Activated naive CD8-positive, alpha-beta T cell (primary cell): ENCODE data around the gene PRAMEF7.
"Not testable (repeated sequence)": the region's sequence is repeated elsewhere in the genome, so short reads cannot be mapped to it uniquely, and the experiment has no call there.

Experiments
- H3K27ac Mint-ChIP-seq: one replicate; pipeline ENCODE4 v1.8.0; 2021; ENCODE audit warnings: mixed read lengths
- H3K27me3 Mint-ChIP-seq: one replicate; pipeline ENCODE4 v1.8.0; 2021; ENCODE audit warnings: mixed read lengths
- H3K36me3 Mint-ChIP-seq: one replicate; pipeline ENCODE4 v1.8.0; 2021; ENCODE audit warnings: mixed read lengths
- H3K4me1 Mint-ChIP-seq: one replicate; pipeline ENCODE4 v1.8.0; 2021; ENCODE audit warnings: low read depth, mixed read lengths
- H3K4me3 Mint-ChIP-seq: one replicate; pipeline ENCODE4 v1.8.0; 2021; ENCODE audit warnings: mild to moderate bottlenecking, mixed read lengths
- H3K9me3 Mint-ChIP-seq: one replicate; pipeline ENCODE4 v1.8.0; 2021; ENCODE audit warnings: low read depth, mixed read lengths

PRAMEF7 gene

DNA sequence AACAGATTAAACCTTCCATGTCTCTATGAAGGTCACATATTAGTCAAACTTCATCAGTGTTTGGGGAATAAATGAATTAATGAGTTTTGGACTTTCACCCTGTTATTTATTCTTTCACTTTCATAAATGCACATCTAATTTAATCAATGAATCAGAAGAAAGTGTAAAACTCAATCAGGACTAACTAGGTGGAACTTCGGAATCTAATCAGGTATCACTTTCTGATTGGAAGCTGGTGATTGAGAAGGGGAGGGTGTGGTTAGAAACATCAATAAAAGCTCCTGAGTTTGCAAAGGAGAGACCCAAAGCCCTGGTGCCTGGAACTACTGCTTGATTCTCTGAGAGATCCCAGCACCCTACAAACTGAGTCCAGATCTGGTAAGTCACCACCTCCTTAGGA lies at the start of gene PRAMEF7:
PRAMEF7 (plus strand) TSS at position 301 of the 400 bp plus-strand sequence. CDS start 1,083 bp downstream, outside the sequence.
- H3K36me3 Mint-ChIP-seq, H3K4me1 Mint-ChIP-seq, H3K9me3 Mint-ChIP-seq, H3K27ac Mint-ChIP-seq, H3K4me3 Mint-ChIP-seq, H3K27me3 Mint-ChIP-seq: not testable (repeated sequence)

- not testable (repeated sequence) for H3K27ac Mint-ChIP-seq, H3K9me3 Mint-ChIP-seq, H3K36me3 Mint-ChIP-seq, H3K27me3 Mint-ChIP-seq, H3K4me3 Mint-ChIP-seq, H3K4me1 Mint-ChIP-seq
These were observed 38.0 kb upstream of the PRAMEF7 start for GRCh38 chr1:12878453-12878852.

DNA sequence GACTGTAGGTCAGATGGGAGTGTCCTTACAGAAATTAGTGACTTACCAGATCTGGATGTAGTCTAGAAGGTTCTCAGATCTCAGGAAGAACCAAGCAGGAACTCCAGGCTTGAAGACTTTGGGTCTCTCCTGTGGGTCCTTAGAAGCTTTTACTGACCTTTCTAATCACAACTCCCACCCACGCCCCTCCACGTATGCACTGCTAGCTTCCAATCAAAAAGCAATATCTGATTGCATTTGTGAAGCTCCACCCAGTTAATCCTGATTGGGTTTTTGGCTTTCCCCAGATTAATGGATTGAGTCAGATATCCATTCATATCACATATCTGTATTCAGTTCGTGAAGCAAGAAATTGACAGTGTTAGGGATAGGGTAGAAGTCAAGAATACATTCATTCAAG lies 30.3 kb upstream of the PRAMEF7 start, which contains the start of gene PRAMEF4:
PRAMEF4 (minus strand) TSS at position 101 of the 400 bp plus-strand sequence. CDS start 2,807 bp downstream, outside the sequence.
- not testable (repeated sequence) for H3K4me3 Mint-ChIP-seq, H3K27ac Mint-ChIP-seq, H3K9me3 Mint-ChIP-seq, H3K36me3 Mint-ChIP-seq, H3K4me1 Mint-ChIP-seq, H3K27me3 Mint-ChIP-seq

- not testable (repeated sequence) for H3K27me3 Mint-ChIP-seq, H3K4me1 Mint-ChIP-seq, H3K27ac Mint-ChIP-seq, H3K36me3 Mint-ChIP-seq, H3K9me3 Mint-ChIP-seq, H3K4me3 Mint-ChIP-seq
These were observed 18.2 kb upstream of the PRAMEF7 start, which contains the start of gene PRAMEF10 for GRCh38 chr1:12898170-12898569. PRAMEF10 (minus strand) TSS chr1:12898270; CDS start chr1:12895847, 2,423 bp downstream.

DNA sequence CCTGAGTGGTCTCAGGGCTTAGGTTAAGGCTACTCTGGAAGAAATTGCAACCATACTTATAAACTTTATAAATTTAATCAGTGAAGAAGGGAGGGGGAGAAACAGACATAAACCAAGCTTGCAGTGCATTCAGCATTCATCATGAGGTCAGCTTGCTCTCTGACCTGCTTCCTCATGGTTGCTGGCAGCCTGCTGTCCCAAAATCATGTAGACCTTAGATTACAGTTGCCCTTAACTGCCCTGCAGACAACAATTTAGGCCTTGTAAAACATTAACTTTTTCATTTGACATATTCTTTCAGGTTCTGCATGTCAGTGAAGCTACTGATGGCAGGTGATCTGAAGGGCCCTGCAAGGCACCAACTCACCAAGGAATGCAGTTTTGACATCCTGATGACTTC lies 17.2 kb upstream of the PRAMEF7 start:
- not testable (repeated sequence) for H3K4me3 Mint-ChIP-seq, H3K9me3 Mint-ChIP-seq, H3K36me3 Mint-ChIP-seq, H3K27me3 Mint-ChIP-seq, H3K27ac Mint-ChIP-seq, H3K4me1 Mint-ChIP-seq

DNA sequence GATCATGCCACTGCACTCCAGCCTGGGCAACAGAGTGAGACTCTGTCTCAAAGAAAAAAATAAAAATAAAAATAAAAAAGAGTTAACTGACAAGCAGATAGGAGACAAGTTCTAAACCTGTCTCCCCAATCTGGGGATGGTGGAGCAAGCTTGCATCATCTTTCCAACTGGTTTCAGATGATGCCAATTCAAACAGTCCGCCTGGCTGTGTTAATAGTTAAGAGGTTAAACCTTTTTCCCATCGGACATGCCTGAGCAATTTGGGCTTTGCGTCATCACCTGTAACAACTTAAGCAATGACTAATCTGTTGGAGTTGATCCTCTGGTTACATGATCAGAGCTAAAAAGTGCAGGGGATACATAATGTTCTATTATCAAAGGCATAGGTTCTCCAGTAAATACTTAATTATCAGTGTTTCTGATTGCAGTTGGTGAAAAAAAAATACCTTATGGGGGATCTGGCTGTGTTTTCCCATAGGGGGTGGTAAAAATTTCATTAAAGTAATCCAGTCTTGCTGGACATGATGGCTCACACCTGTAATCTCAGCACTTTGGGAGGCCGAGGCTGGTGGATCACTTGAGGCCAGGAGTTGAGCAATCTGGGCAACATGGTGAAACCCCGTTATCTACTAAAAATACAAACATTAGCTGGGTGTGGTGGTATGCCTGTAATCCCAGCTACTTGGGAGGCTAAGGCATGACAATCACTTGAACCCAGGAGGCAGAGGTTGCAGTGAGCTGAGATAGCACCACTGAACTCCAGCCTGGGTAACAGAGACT lies 12.4 kb upstream of the PRAMEF7 start:
- H3K36me3 Mint-ChIP-seq, H3K27me3 Mint-ChIP-seq, H3K4me1 Mint-ChIP-seq, H3K9me3 Mint-ChIP-seq, H3K27ac Mint-ChIP-seq, H3K4me3 Mint-ChIP-seq: not testable (repeated sequence)

DNA sequence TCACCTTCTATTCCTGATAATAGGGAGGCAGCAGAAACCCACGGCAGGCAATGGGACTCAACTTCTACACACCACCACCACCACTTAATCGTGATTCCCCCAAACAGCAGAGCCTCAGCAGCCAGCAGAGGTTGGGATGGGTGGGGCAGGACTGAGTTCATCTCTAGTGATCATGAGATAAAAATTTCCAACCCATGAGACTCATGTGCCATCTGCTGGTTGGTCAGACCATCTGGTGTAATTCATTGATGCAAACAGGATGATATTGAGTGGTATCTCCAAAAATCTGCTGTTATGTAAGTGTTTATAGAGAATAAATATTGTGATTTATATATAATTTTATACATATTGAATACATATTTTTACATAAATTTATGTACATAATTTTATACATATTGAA lies 5.3 kb downstream of the PRAMEF7 start:
- not testable (repeated sequence) for H3K27ac Mint-ChIP-seq, H3K9me3 Mint-ChIP-seq, H3K4me1 Mint-ChIP-seq, H3K4me3 Mint-ChIP-seq, H3K36me3 Mint-ChIP-seq, H3K27me3 Mint-ChIP-seq

DNA sequence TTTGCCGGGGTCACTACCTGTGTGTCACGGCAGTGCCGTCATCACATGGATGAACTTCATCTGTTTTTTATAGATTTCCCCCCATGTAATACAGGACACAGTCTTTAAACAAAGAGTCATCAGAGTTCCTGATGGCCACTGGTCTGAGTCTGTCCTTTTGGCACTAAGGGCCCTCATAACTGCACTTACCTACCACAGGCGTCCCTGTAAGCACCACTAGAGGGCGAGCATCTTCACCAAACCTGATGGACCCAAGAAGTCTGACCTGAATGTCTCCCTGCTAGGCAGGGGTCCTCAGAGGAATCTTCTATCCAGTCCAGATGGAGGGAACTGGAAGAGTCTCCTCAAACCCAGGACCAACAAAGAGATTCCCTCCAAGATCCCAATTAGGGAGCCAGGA lies 8.0 kb downstream of the PRAMEF7 start:
- not testable (repeated sequence) for H3K4me1 Mint-ChIP-seq, H3K27ac Mint-ChIP-seq, H3K27me3 Mint-ChIP-seq, H3K4me3 Mint-ChIP-seq, H3K36me3 Mint-ChIP-seq, H3K9me3 Mint-ChIP-seq

DNA sequence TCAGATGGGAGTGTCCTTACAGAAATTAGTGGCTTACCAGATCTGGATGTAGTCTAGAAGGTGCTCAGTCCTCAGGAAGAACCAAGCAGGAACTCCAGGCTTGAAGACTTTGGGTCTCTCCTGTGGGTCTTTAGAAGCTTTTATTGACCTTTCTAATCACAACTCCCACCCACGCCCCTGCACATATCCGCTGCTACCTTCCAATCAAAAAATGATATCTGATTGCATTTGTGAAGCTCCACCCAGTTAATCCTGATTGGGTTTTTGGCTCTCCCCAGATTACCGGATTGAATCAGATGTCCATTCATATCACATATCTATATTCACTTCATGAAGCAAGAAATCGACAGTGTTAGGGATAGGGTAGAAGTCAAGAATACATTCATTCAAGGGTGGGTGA lies 31.1 kb downstream of the PRAMEF7 start, which contains the start of gene PRAMEF6:
PRAMEF6 (minus strand) TSS at position 101 of the 400 bp plus-strand sequence. CDS start 5,062 bp downstream, outside the sequence.
- not testable (repeated sequence) for H3K9me3 Mint-ChIP-seq, H3K27ac Mint-ChIP-seq, H3K4me1 Mint-ChIP-seq, H3K36me3 Mint-ChIP-seq, H3K4me3 Mint-ChIP-seq, H3K27me3 Mint-ChIP-seq
